Measurements from ENCODE around the gene RHOT2. TPM values are rescaled to one million over a fixed set of nuclear protein-coding genes. Genes with fewer than 3 reads are reported as not detected.
"Not testable (repeated sequence)": the region's sequence is repeated elsewhere in the genome, so short reads cannot be mapped to it uniquely, and the experiment has no call there.

RHOT2 gene
- polyA plus RNA-seq, 2 donors: 87.1 to 152 TPM

DNA sequence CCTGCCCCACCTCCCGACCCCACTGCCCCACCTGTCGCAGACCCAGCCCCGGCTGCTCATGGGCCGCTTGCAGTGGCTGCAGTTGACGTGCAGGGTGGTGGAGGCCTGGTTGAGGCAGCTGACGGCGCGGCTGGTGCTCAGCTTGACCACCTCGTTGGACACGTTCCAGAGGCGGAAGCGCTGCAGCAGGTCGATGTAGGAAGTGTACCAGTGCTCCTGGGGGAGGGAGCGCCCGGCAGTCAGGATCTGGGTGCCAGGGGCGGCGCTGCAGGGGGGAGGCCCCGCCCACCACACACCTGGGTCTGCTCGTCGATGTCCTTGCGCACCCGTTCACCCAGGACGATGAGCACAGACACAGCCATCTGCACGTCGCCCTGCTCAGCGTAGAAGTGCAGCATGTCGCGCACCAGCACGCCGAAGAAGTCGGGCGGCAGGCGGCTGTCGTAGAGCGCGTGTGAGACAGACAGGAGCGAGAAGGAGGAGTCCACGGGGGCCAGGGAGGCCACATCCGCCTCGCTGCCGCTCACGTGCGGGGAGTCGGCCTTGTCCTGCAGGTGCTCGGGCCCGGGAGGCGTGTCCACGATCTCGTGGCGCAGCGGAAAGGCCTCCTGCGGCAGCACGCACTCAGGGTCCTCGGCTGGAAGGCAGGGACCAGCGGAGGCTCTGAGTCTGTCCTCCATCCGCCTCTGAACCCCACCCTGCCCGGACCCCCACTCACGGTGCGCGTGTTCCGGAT, 17.2 kb downstream of the RHOT2 start:
- H3K4me1 ChIP-seq (ENCODE audit: control insufficient read depth in 2 of 2, insufficient read depth in 2 of 2, low read length in 1 of 2): peaks cover 20 to 57% of the 10 kb centered on the region in 2 donors
- no peaks in the 10 kb centered on the region for H3K9me3 ChIP-seq (ENCODE audit: control insufficient read depth in 2 of 2, insufficient read depth in 1 of 2, low read depth in 1 of 2, low read length in 1 of 2)
- peaks cover 4 to 41% of the 10 kb centered on the region in 2 donors for H3K36me3 ChIP-seq (ENCODE audit: control insufficient read depth in 2 of 2, insufficient read depth in 2 of 2, low read length in 1 of 2)
- WGBS, 2 donors: 86% methylated on average over 61 of the region's 61 CpGs
- H3K4me3 ChIP-seq (ENCODE audit: low read depth in 1 of 2, low read length in 2 of 2): peak overlapping the region; percentile 22 to 55
- H3K27ac ChIP-seq (ENCODE audit: low read depth in 2 of 2, low read length in 1 of 2): peak overlapping the region in 1 of 2 donors; percentile 79
- no peaks in the 10 kb centered on the region for H3K27me3 ChIP-seq (ENCODE audit: control insufficient read depth in 1 of 2, insufficient read depth in 2 of 2, low read length in 2 of 2)

DNA sequence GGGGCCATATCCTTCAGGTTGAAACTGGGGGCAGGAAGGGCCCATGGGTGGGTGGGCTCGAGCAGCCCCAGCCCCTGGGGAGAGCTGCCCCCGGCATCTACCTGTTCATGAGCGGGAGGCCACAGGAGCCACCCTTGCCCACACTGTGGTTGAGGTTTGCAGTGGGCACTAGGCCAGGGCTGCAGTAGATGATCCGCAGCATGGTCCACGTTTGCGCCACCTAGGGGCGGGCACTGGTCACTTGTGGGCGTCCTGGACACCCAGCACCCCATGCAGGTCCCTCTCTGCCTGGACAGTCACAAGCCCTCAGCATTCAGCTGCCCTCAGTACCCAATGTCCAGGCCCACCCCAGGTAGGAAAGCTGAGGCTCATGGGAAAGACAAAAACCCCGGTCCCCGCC, 18.0 kb downstream of the RHOT2 start:
- H3K36me3 ChIP-seq (ENCODE audit: control insufficient read depth in 2 of 2, insufficient read depth in 2 of 2, low read length in 1 of 2): peaks cover 4 to 41% of the 10 kb centered on the region in 2 donors
- no peaks in the 10 kb centered on the region for H3K27me3 ChIP-seq (ENCODE audit: control insufficient read depth in 1 of 2, insufficient read depth in 2 of 2, low read length in 2 of 2)
- H3K27ac ChIP-seq (ENCODE audit: low read depth in 2 of 2, low read length in 1 of 2): no peak overlapping the region
- no peak overlapping the region for H3K4me3 ChIP-seq (ENCODE audit: low read depth in 1 of 2, low read length in 2 of 2)
- H3K9me3 ChIP-seq (ENCODE audit: control insufficient read depth in 2 of 2, insufficient read depth in 1 of 2, low read depth in 1 of 2, low read length in 1 of 2): no peaks in the 10 kb centered on the region
- WGBS, 2 donors: 64 to 65% methylated on average over 10 of the region's 10 CpGs
- H3K4me1 ChIP-seq (ENCODE audit: control insufficient read depth in 2 of 2, insufficient read depth in 2 of 2, low read length in 1 of 2): peaks cover 17 to 57% of the 10 kb centered on the region in 2 donors

DNA sequence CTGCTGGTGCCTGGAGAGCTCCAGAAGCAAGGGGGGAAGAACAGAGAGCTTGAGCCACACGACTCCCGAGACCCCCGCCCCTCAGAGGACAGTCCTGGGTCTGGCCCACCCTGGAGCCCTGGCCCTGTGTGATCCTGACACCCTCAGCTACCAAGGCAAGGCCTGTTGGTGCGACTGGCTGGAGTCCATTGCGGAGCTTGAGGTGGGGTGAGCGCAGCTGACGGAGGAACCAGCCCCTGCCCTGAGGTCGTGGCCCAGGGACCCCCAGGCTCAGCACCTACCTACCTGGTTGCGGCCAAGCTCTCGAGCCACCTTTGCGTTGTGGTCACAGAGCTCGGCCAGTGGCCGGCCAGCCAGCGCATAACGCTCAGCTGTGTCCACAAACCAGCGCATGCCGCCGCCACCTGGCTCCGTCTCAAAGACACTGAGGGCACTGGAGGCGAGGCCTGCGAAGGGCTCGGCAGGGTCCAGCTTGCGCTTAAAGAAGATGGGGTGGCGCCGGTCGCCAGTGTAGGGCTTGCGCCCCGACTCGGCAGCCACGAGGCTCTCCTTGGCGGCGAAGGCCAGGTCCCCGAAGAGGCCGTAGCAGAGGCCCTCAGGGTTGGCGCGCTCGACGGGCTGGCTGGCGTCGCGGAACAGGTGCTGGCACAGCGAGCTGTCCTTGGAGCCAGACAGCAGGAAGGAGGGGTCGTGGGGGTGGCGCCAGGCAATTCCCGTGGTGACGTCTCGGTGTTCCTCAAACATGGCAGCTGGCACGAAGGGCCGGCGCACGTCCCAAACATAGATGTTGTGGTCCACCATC, 18.7 kb downstream of the RHOT2 start:
- 88 to 91% methylated on average over 50 to 51 of the region's 51 CpGs for WGBS, 2 donors
- Histone ChIP-seq H3K4me3 (ENCODE audit: low read depth in 1 of 2, low read length in 2 of 2) (no peak overlapping the region), H3K9me3 (ENCODE audit: control insufficient read depth in 2 of 2, insufficient read depth in 1 of 2, low read depth in 1 of 2, low read length in 1 of 2) (no peaks in the 10 kb centered on the region), H3K4me1 (ENCODE audit: control insufficient read depth in 2 of 2, insufficient read depth in 2 of 2, low read length in 1 of 2) (peaks cover 10 to 53% of the 10 kb centered on the region in 2 donors), H3K27ac (ENCODE audit: low read depth in 2 of 2, low read length in 1 of 2) (no peak overlapping the region), H3K36me3 (ENCODE audit: control insufficient read depth in 2 of 2, insufficient read depth in 2 of 2, low read length in 1 of 2) (peaks cover 4 to 35% of the 10 kb centered on the region in 2 donors), H3K27me3 (ENCODE audit: control insufficient read depth in 1 of 2, insufficient read depth in 2 of 2, low read length in 2 of 2) (no peaks in the 10 kb centered on the region)

GRCh38 chr16:687499-687898, 19.6 kb downstream of the RHOT2 start:
- H3K36me3 ChIP-seq (ENCODE audit: control insufficient read depth in 2 of 2, insufficient read depth in 2 of 2, low read length in 1 of 2): peaks cover 4 to 26% of the 10 kb centered on the region in 2 donors
- peaks cover 7 to 49% of the 10 kb centered on the region in 2 donors for H3K4me1 ChIP-seq (ENCODE audit: control insufficient read depth in 2 of 2, insufficient read depth in 2 of 2, low read length in 1 of 2)
- H3K27ac ChIP-seq (ENCODE audit: low read depth in 2 of 2, low read length in 1 of 2): no peak overlapping the region
- no peaks in the 10 kb centered on the region for H3K27me3 ChIP-seq (ENCODE audit: control insufficient read depth in 1 of 2, insufficient read depth in 2 of 2, low read length in 2 of 2)
- no peaks in the 10 kb centered on the region for H3K9me3 ChIP-seq (ENCODE audit: control insufficient read depth in 2 of 2, insufficient read depth in 1 of 2, low read depth in 1 of 2, low read length in 1 of 2)
- 89 to 91% methylated on average over 19 of the region's 19 CpGs for WGBS, 2 donors
- no peak overlapping the region for H3K4me3 ChIP-seq (ENCODE audit: low read depth in 1 of 2, low read length in 2 of 2)

GRCh38 chr16:689175-689897, 21.4 kb downstream of the RHOT2 start:
- H3K4me1 ChIP-seq (ENCODE audit: control insufficient read depth in 2 of 2, insufficient read depth in 2 of 2, low read length in 1 of 2): peaks cover 7 to 38% of the 10 kb centered on the region in 2 donors
- H3K4me3 ChIP-seq (ENCODE audit: low read depth in 1 of 2, low read length in 2 of 2): peak overlapping the region; percentile 83 to 86
- H3K27ac ChIP-seq (ENCODE audit: low read depth in 2 of 2, low read length in 1 of 2): peak overlapping the region; percentile 88 to 90
- H3K27me3 ChIP-seq (ENCODE audit: control insufficient read depth in 1 of 2, insufficient read depth in 2 of 2, low read length in 2 of 2): no peaks in the 10 kb centered on the region
- WGBS, 2 donors: 77 to 79% methylated on average over 26 of the region's 26 CpGs
- peaks cover 4 to 18% of the 10 kb centered on the region in 2 donors for H3K36me3 ChIP-seq (ENCODE audit: control insufficient read depth in 2 of 2, insufficient read depth in 2 of 2, low read length in 1 of 2)
- H3K9me3 ChIP-seq (ENCODE audit: control insufficient read depth in 2 of 2, insufficient read depth in 1 of 2, low read depth in 1 of 2, low read length in 1 of 2): no peaks in the 10 kb centered on the region

DNA sequence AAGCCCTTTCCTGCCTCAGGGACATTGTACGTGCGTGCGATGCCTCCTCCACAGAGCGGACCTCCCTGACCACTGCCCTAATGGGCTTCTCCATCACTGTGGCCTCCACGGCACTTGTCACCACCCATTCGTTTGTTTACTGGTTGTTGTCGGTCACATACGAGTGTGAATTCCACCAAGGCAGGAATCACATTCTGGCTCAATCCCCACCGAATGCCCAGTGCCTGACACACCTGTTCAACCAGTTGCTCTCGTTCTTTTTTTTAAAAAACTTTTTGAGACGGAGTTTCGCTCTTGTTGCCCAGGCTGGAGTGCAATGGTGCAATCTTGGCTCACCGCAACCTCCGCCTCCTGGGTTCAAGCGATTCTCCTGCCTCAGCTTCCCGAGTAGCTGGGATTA, 23.3 kb downstream of the RHOT2 start:
- WGBS, 2 donors: 64 to 71% methylated on average over 16 of the region's 16 CpGs
- not testable (repeated sequence) for H3K27me3 ChIP-seq (ENCODE audit: control insufficient read depth in 1 of 2, insufficient read depth in 2 of 2, low read length in 2 of 2); H3K4me3 ChIP-seq (ENCODE audit: low read depth in 1 of 2, low read length in 2 of 2); H3K9me3 ChIP-seq (ENCODE audit: control insufficient read depth in 2 of 2, insufficient read depth in 1 of 2, low read depth in 1 of 2, low read length in 1 of 2)
- Histone ChIP-seq H3K27ac (ENCODE audit: low read depth in 2 of 2, low read length in 1 of 2) (peak overlapping the region; percentile 75 to 90), H3K36me3 (ENCODE audit: control insufficient read depth in 2 of 2, insufficient read depth in 2 of 2, low read length in 1 of 2) (peaks cover 4 to 11% of the 10 kb centered on the region in 2 donors), H3K4me1 (ENCODE audit: control insufficient read depth in 2 of 2, insufficient read depth in 2 of 2, low read length in 1 of 2) (peaks cover 5 to 34% of the 10 kb centered on the region in 2 donors)

DNA sequence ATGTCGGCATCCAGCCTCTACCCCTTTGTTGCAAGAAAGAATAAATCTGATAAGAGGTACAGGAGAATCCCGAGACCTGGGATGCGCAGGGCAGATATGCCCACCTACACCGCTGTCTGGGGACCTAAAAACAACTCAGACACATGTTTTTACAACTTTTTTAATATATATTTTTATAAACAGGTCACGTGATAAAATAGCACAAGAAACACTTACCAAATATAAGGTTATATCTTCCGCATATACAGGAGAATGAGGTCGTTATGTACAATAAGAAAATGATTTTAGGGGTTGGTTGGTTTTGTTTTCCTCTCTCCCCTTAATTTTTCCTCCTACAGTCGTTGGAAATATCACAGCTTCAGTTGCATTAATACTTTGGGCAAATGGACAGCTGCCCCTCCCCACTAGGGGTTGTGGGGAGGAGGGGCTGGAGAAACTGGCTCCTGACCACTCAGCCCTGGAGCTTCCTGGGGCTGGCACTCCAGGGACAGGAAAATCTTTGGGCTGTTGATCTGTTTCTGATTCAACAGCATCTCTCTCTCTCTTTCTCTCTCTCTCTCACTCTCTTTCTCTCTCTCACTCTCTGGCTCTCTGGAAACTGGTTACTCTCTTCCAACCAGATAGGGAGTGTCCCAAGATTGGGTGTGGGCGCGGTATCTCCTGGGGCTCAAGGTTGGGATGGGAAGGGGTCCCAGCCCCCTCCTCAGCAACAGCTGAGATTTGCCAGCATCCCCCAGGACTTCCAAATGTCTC, 24.6 kb downstream of the RHOT2 start:
- peaks cover 0 to 3% of the 10 kb centered on the region in 2 donors for H3K36me3 ChIP-seq (ENCODE audit: control insufficient read depth in 2 of 2, insufficient read depth in 2 of 2, low read length in 1 of 2)
- H3K4me1 ChIP-seq (ENCODE audit: control insufficient read depth in 2 of 2, insufficient read depth in 2 of 2, low read length in 1 of 2): peaks cover 5 to 31% of the 10 kb centered on the region in 2 donors
- no peaks in the 10 kb centered on the region for H3K9me3 ChIP-seq (ENCODE audit: control insufficient read depth in 2 of 2, insufficient read depth in 1 of 2, low read depth in 1 of 2, low read length in 1 of 2)
- 64 to 66% methylated on average over 10 of the region's 10 CpGs for WGBS, 2 donors
- peak overlapping the region; percentile 84 to 91 for H3K27ac ChIP-seq (ENCODE audit: low read depth in 2 of 2, low read length in 1 of 2)
- H3K4me3 ChIP-seq (ENCODE audit: low read depth in 1 of 2, low read length in 2 of 2): no peak overlapping the region
- H3K27me3 ChIP-seq (ENCODE audit: control insufficient read depth in 1 of 2, insufficient read depth in 2 of 2, low read length in 2 of 2): no peaks in the 10 kb centered on the region

DNA sequence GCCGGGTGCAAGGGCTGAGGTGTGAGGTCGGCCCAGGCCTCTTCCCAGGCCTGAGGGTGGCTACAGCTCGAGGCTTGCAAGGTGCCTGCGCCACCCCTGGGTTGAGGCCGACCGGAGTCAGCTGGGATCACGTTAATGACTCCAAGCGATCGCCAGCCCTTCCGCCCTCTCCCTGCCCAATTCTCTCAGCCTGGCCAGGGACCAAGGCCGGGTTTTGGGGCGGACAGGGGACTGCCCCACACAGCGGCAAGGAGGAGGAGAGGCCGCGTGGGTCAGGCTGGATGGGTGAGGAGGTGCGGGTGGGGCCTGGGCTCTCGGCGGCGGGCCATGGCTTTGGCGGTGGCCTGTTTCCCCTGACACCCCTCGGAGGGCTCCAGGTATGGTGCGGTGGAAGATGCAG, 25.4 kb downstream of the RHOT2 start:
- WGBS, 2 donors: 43 to 45% methylated on average over 22 of the region's 22 CpGs
- Histone ChIP-seq H3K27ac (ENCODE audit: low read depth in 2 of 2, low read length in 1 of 2) (peak overlapping the region; percentile 84 to 91), H3K9me3 (ENCODE audit: control insufficient read depth in 2 of 2, insufficient read depth in 1 of 2, low read depth in 1 of 2, low read length in 1 of 2) (no peaks in the 10 kb centered on the region), H3K4me1 (ENCODE audit: control insufficient read depth in 2 of 2, insufficient read depth in 2 of 2, low read length in 1 of 2) (peaks cover 5 to 31% of the 10 kb centered on the region in 2 donors), H3K27me3 (ENCODE audit: control insufficient read depth in 1 of 2, insufficient read depth in 2 of 2, low read length in 2 of 2) (no peaks in the 10 kb centered on the region), H3K4me3 (ENCODE audit: low read depth in 1 of 2, low read length in 2 of 2) (no peak overlapping the region), H3K36me3 (ENCODE audit: control insufficient read depth in 2 of 2, insufficient read depth in 2 of 2, low read length in 1 of 2) (no peaks in the 10 kb centered on the region)

DNA sequence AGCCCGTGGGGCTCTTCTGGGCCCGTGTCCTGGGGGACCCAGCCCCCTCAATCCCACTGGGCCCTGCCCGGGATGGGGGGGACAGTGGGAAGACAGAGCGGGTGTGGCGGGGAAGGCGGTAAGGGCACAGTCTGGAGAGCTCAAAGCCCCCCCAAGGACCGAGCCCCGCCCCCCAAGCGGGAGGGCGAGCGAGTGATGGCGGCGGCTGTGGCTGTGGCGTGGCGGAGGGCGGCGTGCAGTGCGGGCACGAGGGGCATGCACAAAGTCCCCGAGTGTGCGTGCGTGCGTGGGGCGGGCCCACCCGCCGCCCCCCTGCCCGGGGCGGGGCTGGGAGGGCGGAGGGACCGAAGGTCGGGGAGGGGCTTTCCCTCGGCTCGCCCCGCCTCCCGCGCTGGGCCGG, 25.8 kb downstream of the RHOT2 start:
- peak overlapping the region; percentile 23 to 46 for H3K4me3 ChIP-seq (ENCODE audit: low read depth in 1 of 2, low read length in 2 of 2)
- WGBS, 2 donors: 18 to 34% methylated on average over 19 to 37 of the region's 37 CpGs
- peaks cover 5 to 29% of the 10 kb centered on the region in 2 donors for H3K4me1 ChIP-seq (ENCODE audit: control insufficient read depth in 2 of 2, insufficient read depth in 2 of 2, low read length in 1 of 2)
- H3K9me3 ChIP-seq (ENCODE audit: control insufficient read depth in 2 of 2, insufficient read depth in 1 of 2, low read depth in 1 of 2, low read length in 1 of 2): no peaks in the 10 kb centered on the region
- no peaks in the 10 kb centered on the region for H3K36me3 ChIP-seq (ENCODE audit: control insufficient read depth in 2 of 2, insufficient read depth in 2 of 2, low read length in 1 of 2)
- no peaks in the 10 kb centered on the region for H3K27me3 ChIP-seq (ENCODE audit: control insufficient read depth in 1 of 2, insufficient read depth in 2 of 2, low read length in 2 of 2)
- peak overlapping the region; percentile 84 to 91 for H3K27ac ChIP-seq (ENCODE audit: low read depth in 2 of 2, low read length in 1 of 2)

Data from esophagus (tissue), 2 donors.